Activated naive CD4-positive, alpha-beta T cell treated with anti-CD3 and anti-CD28 coated beads, Interleukin-2, amount 50 U/mL, for 72 hours (primary cell): ENCODE results near the gene ACRV1. TPM values are rescaled to one million over a fixed set of nuclear protein-coding genes. Genes with fewer than 3 reads are reported as not detected.
"Not testable (repeated sequence)": the region's sequence is repeated elsewhere in the genome, so short reads cannot be mapped to it uniquely, and the experiment has no call there.

Experiments
- ATAC-seq, 2 donors: fragments of 150-1000 bp; cut with Tn5 transposase; 2 replicates each; pipeline ENCODE4 v1.10.0; 2021; ENCODE audit warnings: mild to moderate bottlenecking in 2 of 2, moderate library complexity in 2 of 2
- DNase-seq, 2 donors: peaks; one replicate each; pipeline ENCODE4 v3.0.0; 2021 to 2022; ENCODE audit warnings: low spot score in 2 of 2
- H3K27ac Mint-ChIP-seq, 2 donors: one replicate each; pipeline ENCODE4 v1.8.0; 2022; ENCODE audit warnings: mild to moderate bottlenecking in 2 of 2, mixed read lengths in 2 of 2
- H3K36me3 Mint-ChIP-seq, 2 donors: one replicate each; pipeline ENCODE4 v1.8.0; 2022; ENCODE audit warnings: mixed read lengths in 2 of 2
- H3K9me3 Mint-ChIP-seq, 2 donors: one replicate each; pipeline ENCODE4 v1.8.0; 2022; ENCODE audit warnings: mixed read lengths in 2 of 2
- total RNA-seq, 2 donors: library from RNA; stranded (reverse); gene quantifications; one replicate each; pipeline ENCODE4 v1.2.3, GENCODE V29; 2022

Gene ACRV1
- total RNA-seq = not detected

- ATAC-seq = no peak
- H3K27ac Mint-ChIP-seq = peak within 1 kb of the TSS in 1 of 2 donors; percentile 11
- H3K36me3 Mint-ChIP-seq = peaks cover 17 to 19% of the 10 kb centered on the region in 2 donors
- no peak for DNase-seq
- H3K9me3 Mint-ChIP-seq = no peaks in the 10 kb centered on the region
Measured at GRCh38 chr11:125680747-125681146, at the start of gene ACRV1. ACRV1 (minus strand) TSS chr11:125680847; CDS start chr11:125680780, 67 bp downstream.

GRCh38 chr11:125728969-125729368 is 48.3 kb upstream of the ACRV1 start:
- no peaks in the 10 kb centered on the region for H3K36me3 Mint-ChIP-seq
- H3K9me3 Mint-ChIP-seq = no peaks in the 10 kb centered on the region

GRCh38 chr11:125724125-125724524 is 43.5 kb upstream of the ACRV1 start:
- Mint-ChIP-seq H3K27ac (no peak overlapping the region), H3K36me3 (no peaks in the 10 kb centered on the region), H3K9me3 (no peaks in the 10 kb centered on the region)
- no peak for DNase-seq
- peak in 1 of 2 donors; percentile 39 for ATAC-seq

More at GRCh38 chr11:125728969-125729368, 48.3 kb upstream of the ACRV1 start:
- no peak overlapping the region for H3K27ac Mint-ChIP-seq
- DNase-seq (no peak), ATAC-seq (no peak)

GRCh38 chr11:125720781-125721180 is 40.1 kb upstream of the ACRV1 start:
- Mint-ChIP-seq H3K36me3 (peaks cover 0 to 7% of the 10 kb centered on the region in 2 donors), H3K9me3 (no peaks in the 10 kb centered on the region), H3K27ac (no peak overlapping the region)
- DNase-seq = no peak
- no peak for ATAC-seq

- not testable (repeated sequence) for H3K9me3 Mint-ChIP-seq
Measured at GRCh38 chr11:125704686-125705085, 24.0 kb upstream of the ACRV1 start.

GRCh38 chr11:125701858-125702621 is 21.4 kb upstream of the ACRV1 start:
- DNase-seq (no peak), ATAC-seq (no peak)
- Mint-ChIP-seq H3K9me3 (no peaks in the 10 kb centered on the region), H3K36me3 (no peaks in the 10 kb centered on the region), H3K27ac (no peak overlapping the region)

More at GRCh38 chr11:125704686-125705085, 24.0 kb upstream of the ACRV1 start:
- ATAC-seq, H3K36me3 Mint-ChIP-seq, DNase-seq, H3K27ac Mint-ChIP-seq: not testable (repeated sequence)

GRCh38 chr11:125701018-125701610 is 20.5 kb upstream of the ACRV1 start:
- ATAC-seq (no peak), DNase-seq (no peak)
- Mint-ChIP-seq H3K27ac (no peak overlapping the region), H3K9me3 (no peaks in the 10 kb centered on the region), H3K36me3 (no peaks in the 10 kb centered on the region)

GRCh38 chr11:125694951-125695350 is 14.3 kb upstream of the ACRV1 start:
- Mint-ChIP-seq H3K9me3 (no peaks in the 10 kb centered on the region), H3K36me3 (no peaks in the 10 kb centered on the region), H3K27ac (no peak overlapping the region)
- DNase-seq (no peak), ATAC-seq (no peak)

- Mint-ChIP-seq H3K9me3 (no peaks in the 10 kb centered on the region), H3K27ac (no peak overlapping the region), H3K36me3 (no peaks in the 10 kb centered on the region)
- ATAC-seq (no peak), DNase-seq (no peak)
Measured at GRCh38 chr11:125692887-125693286, 12.2 kb upstream of the ACRV1 start.

- DNase-seq (no peak), ATAC-seq (no peak)
- no peaks in the 10 kb centered on the region for H3K9me3 Mint-ChIP-seq
- H3K27ac Mint-ChIP-seq = peak overlapping the region in 1 of 2 donors; percentile 2
- H3K36me3 Mint-ChIP-seq = no peaks in the 10 kb centered on the region
Measured at GRCh38 chr11:125690006-125690405, 9.4 kb upstream of the ACRV1 start.

- DNase-seq = no peak
- H3K9me3 Mint-ChIP-seq = no peaks in the 10 kb centered on the region
- H3K27ac Mint-ChIP-seq = no peak overlapping the region
- no peaks in the 10 kb centered on the region for H3K36me3 Mint-ChIP-seq
- ATAC-seq = no peak
Measured at GRCh38 chr11:125689274-125689859, 8.7 kb upstream of the ACRV1 start.

- no peak overlapping the region for H3K27ac Mint-ChIP-seq
- H3K9me3 Mint-ChIP-seq = no peaks in the 10 kb centered on the region
- ATAC-seq = no peak
- H3K36me3 Mint-ChIP-seq = no peaks in the 10 kb centered on the region
- no peak for DNase-seq
Measured at GRCh38 chr11:125688632-125689031, 8.0 kb upstream of the ACRV1 start.

- Mint-ChIP-seq H3K9me3 (no peaks in the 10 kb centered on the region), H3K27ac (no peak overlapping the region), H3K36me3 (no peaks in the 10 kb centered on the region)
- DNase-seq (no peak), ATAC-seq (no peak)
Measured at GRCh38 chr11:125688066-125688465, 7.4 kb upstream of the ACRV1 start.

- Mint-ChIP-seq H3K9me3 (no peaks in the 10 kb centered on the region), H3K36me3 (no peaks in the 10 kb centered on the region), H3K27ac (no peak overlapping the region)
- DNase-seq = no peak
- ATAC-seq = no peak
Measured at GRCh38 chr11:125685228-125685627, 4.6 kb upstream of the ACRV1 start.

- H3K27ac Mint-ChIP-seq = peak overlapping the region in 1 of 2 donors; percentile 11
- H3K9me3 Mint-ChIP-seq = no peaks in the 10 kb centered on the region
- peaks cover 17 to 19% of the 10 kb centered on the region in 2 donors for H3K36me3 Mint-ChIP-seq
- ATAC-seq (peak; percentile 48 to 85), DNase-seq (no peak)
Measured at GRCh38 chr11:125679837-125680236, 810 bp downstream of the ACRV1 start.

GRCh38 chr11:125679397-125679796 is 1.2 kb downstream of the ACRV1 start:
- DNase-seq = no peak
- peak in 1 of 2 donors; percentile 66 for ATAC-seq
- Mint-ChIP-seq H3K36me3 (peaks cover 17 to 19% of the 10 kb centered on the region in 2 donors), H3K9me3 (no peaks in the 10 kb centered on the region), H3K27ac (peak overlapping the region in 1 of 2 donors; percentile 46)

GRCh38 chr11:125675196-125675595 is 5.5 kb downstream of the ACRV1 start:
- H3K9me3 Mint-ChIP-seq = no peaks in the 10 kb centered on the region
- H3K36me3 Mint-ChIP-seq = peaks cover 19 to 24% of the 10 kb centered on the region in 2 donors
- no peak for ATAC-seq
- H3K27ac Mint-ChIP-seq = no peak overlapping the region
- no peak for DNase-seq
